Measurements from ENCODE around the gene TANC1. TPM values are rescaled to one million over a fixed set of nuclear protein-coding genes. Genes with fewer than 3 reads are reported as not detected.

Gene TANC1
- total RNA-seq, 1 donor = 74.7 TPM

DNA sequence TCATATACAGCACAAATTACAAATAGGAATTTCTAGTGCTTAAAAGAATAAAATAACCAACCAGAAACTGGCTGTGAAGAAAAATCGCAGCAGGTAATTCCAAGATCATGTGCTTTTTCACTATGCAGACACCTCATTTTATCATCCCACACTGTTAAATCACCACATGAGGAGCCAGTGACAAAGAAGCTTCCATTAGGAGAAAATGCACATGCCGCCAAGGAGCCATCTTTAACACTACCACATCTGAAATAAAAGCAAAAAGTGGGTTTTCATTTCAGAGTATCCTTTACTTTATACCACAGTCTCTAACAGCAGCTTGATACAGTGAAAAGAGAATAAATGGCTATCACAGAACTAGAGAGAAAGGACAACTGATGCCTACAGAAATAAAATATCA, 311.3 kb downstream of the TANC1 start:
- DNase-seq (ENCODE audit: low read depth) = no peak
- TF ChIP-seq, protein P1, sequence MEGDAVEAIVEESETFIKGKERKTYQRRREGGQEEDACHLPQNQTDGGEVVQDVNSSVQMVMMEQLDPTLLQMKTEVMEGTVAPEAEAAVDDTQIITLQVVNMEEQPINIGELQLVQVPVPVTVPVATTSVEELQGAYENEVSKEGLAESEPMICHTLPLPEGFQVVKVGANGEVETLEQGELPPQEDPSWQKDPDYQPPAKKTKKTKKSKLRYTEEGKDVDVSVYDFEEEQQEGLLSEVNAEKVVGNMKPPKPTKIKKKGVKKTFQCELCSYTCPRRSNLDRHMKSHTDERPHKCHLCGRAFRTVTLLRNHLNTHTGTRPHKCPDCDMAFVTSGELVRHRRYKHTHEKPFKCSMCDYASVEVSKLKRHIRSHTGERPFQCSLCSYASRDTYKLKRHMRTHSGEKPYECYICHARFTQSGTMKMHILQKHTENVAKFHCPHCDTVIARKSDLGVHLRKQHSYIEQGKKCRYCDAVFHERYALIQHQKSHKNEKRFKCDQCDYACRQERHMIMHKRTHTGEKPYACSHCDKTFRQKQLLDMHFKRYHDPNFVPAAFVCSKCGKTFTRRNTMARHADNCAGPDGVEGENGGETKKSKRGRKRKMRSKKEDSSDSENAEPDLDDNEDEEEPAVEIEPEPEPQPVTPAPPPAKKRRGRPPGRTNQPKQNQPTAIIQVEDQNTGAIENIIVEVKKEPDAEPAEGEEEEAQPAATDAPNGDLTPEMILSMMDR (IDR thresholded peaks at IDR 0.05; ENCODE audit: insufficient read depth, low read depth, low read length) = no peak
- H3K4me3 ChIP-seq (ENCODE audit: low read depth, low read length) = no peak overlapping the region

DNA sequence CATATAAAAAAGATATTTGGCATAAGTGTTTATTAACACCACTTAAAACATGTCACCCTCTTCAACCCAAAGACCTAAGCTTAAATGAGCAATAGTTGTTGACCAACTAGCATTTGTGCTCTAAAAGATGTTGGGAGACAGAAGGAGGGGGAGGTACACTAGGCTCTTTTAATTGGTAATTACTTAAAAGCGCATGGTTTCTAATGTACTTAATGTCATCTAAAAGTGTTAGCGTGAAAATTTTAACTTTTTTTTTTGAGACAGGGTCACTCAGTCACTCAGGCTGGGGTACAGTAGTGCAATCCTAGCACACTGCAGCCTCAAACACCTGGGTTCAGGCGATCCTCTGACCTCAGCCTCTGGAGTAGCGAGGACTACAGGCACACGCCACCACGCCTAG, 312.6 kb downstream of the TANC1 start:
- no peak overlapping the region for H3K4me3 ChIP-seq (ENCODE audit: low read depth, low read length)
- no peak for DNase-seq (ENCODE audit: low read depth)
- TF ChIP-seq, protein P1 (IDR thresholded peaks at IDR 0.05; ENCODE audit: insufficient read depth, low read depth, low read length) = no peak

Small RNA genes lying within 50 kb of the gene (small RNA-seq; reads per million reads assigned to genes)
- gene MIR6888 = 0.47 reads per million
- not detected for gene RNU2-21P
- gene RNU6-580P = not detected

Other genes starting within 250 kb of the TANC1 start
- gene DAPL1, start 173.3 kb upstream of the TANC1 start, total RNA-seq = not detected in 2 replicates